Lower leg skin (tissue), 4 donors: ENCODE measurements around the gene CALU. TPM values are rescaled to one million over a fixed set of nuclear protein-coding genes. Genes with fewer than 3 reads are reported as not detected.

Experiments used
- DNase-seq, 2 donors: peaks; one replicate each; pipeline ENCODE4 v3.0.0-alpha.2; 2019; ENCODE audit warnings: low spot score in 2 of 2
- H3K4me3 ChIP-seq: fragments of 200-600 bp; sonication (generic); 2 replicates; pipeline ENCODE4 v1.5.1; 2017; ENCODE audit warnings: mild to moderate bottlenecking, low read depth; ENCODE audit not compliant: poor library complexity, severe bottlenecking
- CTCF ChIP-seq, 3 donors: fragments of 450-650 bp; IDR thresholded peaks; one replicate each; pipeline ENCODE4 v1.5.1; 2016; ENCODE audit warnings: antibody characterized with exemption in 3 of 3, mild to moderate bottlenecking in 3 of 3, moderate library complexity in 2 of 3
- POLR2A ChIP-seq, 2 donors: fragments of 450-650 bp; IDR thresholded peaks; one replicate each; pipeline ENCODE4 v1.6.1; 2016 to 2017; ENCODE audit warnings: antibody characterized with exemption in 2 of 2, mild to moderate bottlenecking in 1 of 2, moderate library complexity in 1 of 2
- WGBS, 2 donors: methylation state at CpG; one replicate each; pipeline ENCODE4 v1.1.5; 2018; 5-methylcytosine and 5-hydroxymethylcytosine counted together
- intact Hi-C: fragments of 100-400 bp; cut with DNase I; formaldehyde crosslinking; loops from one replicate; pipeline ENCODE4 v1.15.0; 2023; ENCODE audit warnings: low total_unique reads
- total RNA-seq, 4 donors: library from RNA; depleted of rRNA; stranded (reverse); fragments of >200 nt; gene quantifications; one replicate each; pipeline ENCODE4 v1.1.0, GENCODE V29; 2016

Gene CALU
- total RNA-seq, 4 donors from 2014 or later = 22.7 to 53.8 (median 30.8) TPM

GRCh38 chr7:128805225-128805624, 66.1 kb downstream of the CALU start:
- no peak for DNase-seq
- WGBS, 2 donors = 91 to 94% methylated on average over 5 of the region's 5 CpGs
- TF ChIP-seq POLR2A (IDR thresholded peaks at IDR 0.05) = no peak
- no peak for TF ChIP-seq CTCF (IDR thresholded peaks at IDR 0.05)
- intact Hi-C loops = no loop called here
- H3K4me3 ChIP-seq = no peak overlapping the region

- intact Hi-C loops = no loop called here
- no peak for DNase-seq
- no peak overlapping the region for H3K4me3 ChIP-seq
- TF ChIP-seq POLR2A (IDR thresholded peaks at IDR 0.05) (no peak), CTCF (IDR thresholded peaks at IDR 0.05) (no peak)
- 88 to 94% methylated on average over 8 of the region's 8 CpGs for WGBS, 2 donors
These were observed 68.0 kb downstream of the CALU start for GRCh38 chr7:128807191-128807590.

- 84 to 92% methylated on average over 3 of the region's 3 CpGs for WGBS, 2 donors
- intact Hi-C loops = no loop called here
- TF ChIP-seq POLR2A (IDR thresholded peaks at IDR 0.05) (no peak), CTCF (IDR thresholded peaks at IDR 0.05) (no peak)
- DNase-seq = peak in 1 of 2 donors; percentile 29
- H3K4me3 ChIP-seq = no peak overlapping the region
These were observed 70.2 kb downstream of the CALU start for GRCh38 chr7:128809363-128809762.

GRCh38 chr7:128810473-128810872, 71.3 kb downstream of the CALU start:
- DNase-seq = no peak
- 91 to 94% methylated on average over 2 of the region's 2 CpGs for WGBS, 2 donors
- intact Hi-C loops = no loop called here
- no peak for TF ChIP-seq CTCF (IDR thresholded peaks at IDR 0.05)
- no peak for TF ChIP-seq POLR2A (IDR thresholded peaks at IDR 0.05)
- no peak overlapping the region for H3K4me3 ChIP-seq

- TF ChIP-seq CTCF (IDR thresholded peaks at IDR 0.05) (no peak), POLR2A (IDR thresholded peaks at IDR 0.05) (no peak)
- H3K4me3 ChIP-seq = no peak overlapping the region
- WGBS, 2 donors = 96 to 98% methylated on average over 3 of the region's 3 CpGs
- DNase-seq = no peak
- intact Hi-C loops = no loop called here
These were observed 71.8 kb downstream of the CALU start for GRCh38 chr7:128810997-128811396.

- DNase-seq = no peak
- 86 to 87% methylated on average over 11 of the region's 11 CpGs for WGBS, 2 donors
- no peak for TF ChIP-seq POLR2A (IDR thresholded peaks at IDR 0.05)
- TF ChIP-seq CTCF (IDR thresholded peaks at IDR 0.05) = no peak
- H3K4me3 ChIP-seq = no peak overlapping the region
- intact Hi-C loops = no loop called here
These were observed 72.7 kb downstream of the CALU start for GRCh38 chr7:128811631-128812430.
